SW480 (cell line): ENCODE measurements around the gene SNX11.
"Not testable (repeated sequence)": the region's sequence is repeated elsewhere in the genome, so short reads cannot be mapped to it uniquely, and the experiment has no call there.

ENCODE experiments used
- DNase-seq: peaks from one replicate; pipeline ENCODE4 v3.0.0-alpha.2; 2016; ENCODE audit warnings: low spot score

SNX11 gene, protein sequence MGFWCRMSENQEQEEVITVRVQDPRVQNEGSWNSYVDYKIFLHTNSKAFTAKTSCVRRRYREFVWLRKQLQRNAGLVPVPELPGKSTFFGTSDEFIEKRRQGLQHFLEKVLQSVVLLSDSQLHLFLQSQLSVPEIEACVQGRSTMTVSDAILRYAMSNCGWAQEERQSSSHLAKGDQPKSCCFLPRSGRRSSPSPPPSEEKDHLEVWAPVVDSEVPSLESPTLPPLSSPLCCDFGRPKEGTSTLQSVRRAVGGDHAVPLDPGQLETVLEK

DNA sequence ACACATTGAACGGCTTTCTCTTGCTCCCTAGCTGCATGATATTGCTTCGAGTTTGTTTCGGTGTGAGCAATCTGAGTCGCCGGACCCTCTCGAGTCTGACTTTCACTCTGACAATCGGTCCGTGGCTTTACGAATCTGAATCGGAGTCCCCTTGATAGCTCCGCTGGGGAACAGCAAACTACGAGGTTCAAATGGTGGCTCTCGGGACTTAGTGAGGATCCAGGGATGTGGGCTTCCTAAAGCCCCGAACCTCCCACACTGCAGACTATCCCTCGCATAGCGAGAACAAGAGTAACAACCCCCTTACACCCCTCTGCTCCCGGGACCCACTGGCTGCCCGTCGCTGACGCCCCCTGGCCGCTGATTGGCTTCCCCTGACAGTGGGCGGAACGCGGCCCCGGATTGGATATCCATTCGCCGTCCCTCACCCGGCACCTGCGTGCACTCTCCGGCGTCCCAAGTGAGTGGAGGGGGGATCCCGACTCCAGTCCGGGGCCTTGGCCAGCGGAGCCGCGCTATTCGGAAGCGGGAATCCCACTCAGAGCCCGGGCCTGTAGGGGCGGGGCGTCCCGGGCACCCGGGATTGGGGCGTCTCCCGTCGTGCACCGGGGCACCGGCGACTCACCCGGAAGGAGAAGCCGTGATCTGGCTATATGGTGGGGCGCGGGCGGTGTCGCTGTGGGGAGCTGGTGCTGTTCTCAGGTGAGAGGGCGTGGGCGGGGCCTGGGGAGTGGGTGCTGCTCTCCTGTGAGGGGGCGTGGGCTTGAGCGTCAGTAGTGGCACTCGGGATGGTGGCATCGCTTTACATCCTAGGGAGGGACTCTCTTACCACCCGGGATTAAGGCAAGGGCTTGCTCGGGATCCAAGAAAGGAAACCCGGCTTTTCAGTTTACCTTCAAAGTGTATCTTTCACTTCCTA is at the start of gene SNX11:
Gene SNX11, plus strand, starts transcription at position 630 of the 919 bp plus-strand sequence. CDS start 4,278 bp downstream, outside the sequence.
- DNase-seq, result peak; percentile 91

DNA sequence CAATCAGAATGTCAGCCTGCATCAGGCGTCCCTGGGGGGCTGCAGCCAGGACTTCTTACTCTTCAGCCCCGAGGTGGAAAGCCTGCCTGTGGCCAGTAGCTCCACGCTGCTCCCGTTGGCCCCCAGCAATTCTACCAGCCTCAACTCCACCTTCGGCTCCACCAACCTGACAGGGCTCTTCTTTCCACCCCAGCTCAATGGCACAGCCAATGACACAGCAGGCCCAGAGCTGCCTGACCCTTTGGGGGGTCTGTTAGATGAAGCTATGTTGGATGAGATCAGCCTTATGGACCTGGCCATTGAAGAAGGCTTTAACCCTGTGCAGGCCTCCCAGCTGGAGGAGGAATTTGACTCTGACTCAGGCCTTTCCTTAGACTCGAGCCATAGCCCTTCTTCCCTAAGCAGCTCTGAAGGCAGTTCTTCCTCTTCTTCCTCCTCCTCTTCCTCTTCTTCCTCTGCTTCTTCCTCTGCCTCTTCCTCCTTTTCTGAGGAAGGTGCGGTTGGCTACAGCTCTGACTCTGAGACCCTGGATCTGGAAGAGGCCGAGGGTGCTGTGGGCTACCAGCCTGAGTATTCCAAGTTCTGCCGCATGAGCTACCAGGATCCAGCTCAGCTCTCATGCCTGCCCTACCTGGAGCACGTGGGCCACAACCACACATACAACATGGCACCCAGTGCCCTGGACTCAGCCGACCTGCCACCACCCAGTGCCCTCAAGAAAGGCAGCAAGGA is 49.0 kb upstream of the SNX11 start:
- DNase-seq, result no peak

DNA sequence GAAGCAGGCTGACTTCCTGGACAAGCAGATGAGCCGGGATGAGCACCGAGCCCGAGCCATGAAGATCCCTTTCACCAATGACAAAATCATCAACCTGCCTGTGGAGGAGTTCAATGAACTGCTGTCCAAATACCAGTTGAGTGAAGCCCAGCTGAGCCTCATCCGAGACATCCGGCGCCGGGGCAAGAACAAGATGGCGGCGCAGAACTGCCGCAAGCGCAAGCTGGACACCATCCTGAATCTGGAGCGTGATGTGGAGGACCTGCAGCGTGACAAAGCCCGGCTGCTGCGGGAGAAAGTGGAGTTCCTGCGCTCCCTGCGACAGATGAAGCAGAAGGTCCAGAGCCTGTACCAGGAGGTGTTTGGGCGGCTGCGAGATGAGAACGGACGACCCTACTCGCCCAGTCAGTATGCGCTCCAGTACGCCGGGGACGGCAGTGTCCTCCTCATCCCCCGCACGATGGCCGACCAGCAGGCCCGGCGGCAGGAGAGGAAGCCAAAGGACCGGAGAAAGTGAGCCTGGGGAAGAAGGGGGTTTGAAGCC is 48.4 kb upstream of the SNX11 start:
- no peak for DNase-seq

DNA sequence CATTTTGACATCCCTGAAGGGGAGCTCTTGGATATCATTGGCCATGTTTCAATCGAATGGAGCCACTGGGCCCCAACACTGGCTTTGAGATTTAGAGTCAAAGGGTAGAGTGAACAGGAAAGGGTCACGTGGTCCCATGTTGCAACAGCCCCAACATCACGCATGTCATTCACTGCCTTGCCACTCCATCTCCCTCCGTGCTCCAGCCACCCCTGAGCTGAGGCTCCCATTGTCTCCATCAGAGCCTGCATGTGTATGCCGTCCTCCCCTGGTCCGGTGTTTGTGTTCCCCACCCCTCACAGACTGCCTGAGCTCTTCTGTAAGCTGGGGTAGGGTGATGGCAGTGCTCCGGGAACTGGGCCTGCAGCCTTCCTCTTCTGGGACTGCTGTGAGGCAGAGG is 47.3 kb upstream of the SNX11 start:
- no peak for DNase-seq

DNA sequence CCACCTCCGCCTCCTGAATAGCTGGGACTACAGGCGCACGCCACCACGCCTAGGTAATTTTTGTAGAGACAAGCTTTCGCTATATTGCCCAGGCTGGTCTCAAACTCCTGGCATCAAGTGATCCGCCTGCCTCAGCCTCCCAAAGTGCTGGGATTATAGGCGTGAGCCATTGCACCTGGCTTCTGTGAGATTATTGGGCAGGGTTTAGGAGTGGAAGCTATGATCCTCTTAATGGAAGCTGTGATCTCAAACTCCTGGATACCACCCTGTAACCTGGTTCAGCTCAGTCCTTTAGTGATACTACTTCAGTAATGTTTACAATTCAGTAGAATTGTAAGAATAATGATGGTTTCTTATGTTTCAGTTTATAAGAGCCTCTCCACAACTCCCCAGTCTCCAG is 45.3 kb upstream of the SNX11 start:
- no peak for DNase-seq

DNA sequence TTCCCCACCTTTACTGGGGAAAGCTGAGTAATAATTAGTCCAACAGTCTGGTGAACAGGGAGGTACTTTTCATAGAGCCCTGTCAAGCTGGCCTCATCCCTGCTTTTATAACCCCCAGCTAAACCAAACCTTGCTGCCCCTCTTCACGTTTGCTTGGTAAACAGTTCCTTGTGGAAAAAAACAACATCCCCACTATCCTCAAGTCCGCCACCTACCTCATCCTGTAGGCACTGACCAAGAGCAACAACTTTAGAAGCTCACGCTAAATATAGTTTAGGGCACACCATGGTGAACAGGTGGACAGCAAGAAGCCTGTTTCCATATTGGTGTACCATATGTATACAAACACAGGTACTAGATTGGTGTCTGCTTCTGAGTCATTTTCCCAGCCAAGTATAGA is 42.9 kb upstream of the SNX11 start:
- DNase-seq, result no peak

DNA sequence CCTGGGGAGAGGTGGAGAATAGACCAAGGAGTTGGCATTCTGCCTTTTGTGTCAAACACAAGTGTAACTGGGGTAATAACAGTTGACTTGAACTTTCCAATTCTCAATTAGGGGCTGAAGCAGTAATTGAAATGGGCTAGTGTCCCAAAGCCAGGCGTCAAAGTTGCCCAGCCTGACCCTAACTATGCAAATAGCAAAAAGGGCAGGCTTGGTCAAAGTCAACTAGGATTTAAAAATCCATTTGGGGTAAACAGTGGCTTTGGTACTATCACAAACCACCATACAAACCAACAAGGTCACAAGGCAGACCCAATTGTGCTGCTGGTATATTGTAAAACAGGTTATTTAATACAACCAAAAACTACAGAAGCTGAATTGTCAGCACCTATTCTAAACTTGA is 41.4 kb upstream of the SNX11 start:
- no peak for DNase-seq

DNA sequence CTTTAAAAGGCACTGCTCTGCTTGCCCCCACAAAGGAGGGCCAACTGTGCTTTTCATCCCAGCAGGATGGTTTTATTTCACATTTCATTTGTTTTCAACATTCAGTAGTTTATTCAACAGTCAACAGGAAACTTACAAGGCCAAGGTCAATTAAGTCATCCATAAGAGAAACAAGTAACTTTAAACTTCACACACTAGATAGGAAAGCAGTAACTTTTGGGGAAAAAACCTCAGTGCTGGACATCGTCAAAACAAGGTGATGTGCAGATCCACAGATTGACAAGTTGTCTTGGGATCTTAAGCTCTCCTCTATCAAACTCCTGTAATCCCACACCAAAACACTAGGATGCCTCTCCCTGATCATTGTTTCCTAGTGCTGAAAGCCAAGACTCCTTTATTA is 40.9 kb upstream of the SNX11 start:
- DNase-seq, result no peak

DNA sequence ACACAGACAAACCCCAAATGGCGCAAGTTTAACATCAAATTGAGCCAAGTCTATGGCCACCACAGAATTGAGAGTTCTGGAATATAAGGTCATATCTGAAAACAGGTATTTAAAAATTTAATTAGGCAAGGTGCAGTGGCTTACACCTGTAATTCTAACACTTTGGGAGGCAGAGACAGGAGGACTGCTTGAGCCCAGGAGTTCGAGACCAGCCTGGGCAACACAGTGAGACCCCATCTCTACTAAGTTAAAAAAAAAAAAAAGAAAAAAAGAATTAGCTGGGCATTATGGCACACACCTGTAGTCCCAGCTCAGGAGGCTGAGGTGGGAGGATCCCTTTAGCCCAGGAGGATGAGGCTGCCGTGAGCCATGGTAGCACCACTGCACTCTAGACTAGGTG is 40.3 kb upstream of the SNX11 start:
- DNase-seq, result no peak

DNA sequence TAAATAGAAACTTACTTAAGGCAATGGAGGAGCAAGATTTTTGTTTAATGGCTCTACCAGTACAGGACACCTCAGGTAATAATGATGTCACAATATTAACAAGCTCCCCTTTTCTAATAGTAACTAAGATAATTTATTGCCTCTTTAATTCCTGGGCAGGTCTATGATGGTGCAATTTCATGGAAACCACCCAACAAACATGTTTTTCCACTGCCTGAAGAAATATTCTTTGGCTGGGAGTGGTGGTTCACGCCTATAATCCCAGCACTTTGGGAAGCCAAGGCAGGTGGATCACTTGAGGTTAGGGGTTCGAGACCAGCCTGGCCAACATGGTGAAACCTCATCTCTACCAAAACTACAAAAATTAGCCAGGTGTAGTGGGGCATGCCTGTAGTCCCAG is 39.8 kb upstream of the SNX11 start:
- not testable (repeated sequence) for DNase-seq

DNA sequence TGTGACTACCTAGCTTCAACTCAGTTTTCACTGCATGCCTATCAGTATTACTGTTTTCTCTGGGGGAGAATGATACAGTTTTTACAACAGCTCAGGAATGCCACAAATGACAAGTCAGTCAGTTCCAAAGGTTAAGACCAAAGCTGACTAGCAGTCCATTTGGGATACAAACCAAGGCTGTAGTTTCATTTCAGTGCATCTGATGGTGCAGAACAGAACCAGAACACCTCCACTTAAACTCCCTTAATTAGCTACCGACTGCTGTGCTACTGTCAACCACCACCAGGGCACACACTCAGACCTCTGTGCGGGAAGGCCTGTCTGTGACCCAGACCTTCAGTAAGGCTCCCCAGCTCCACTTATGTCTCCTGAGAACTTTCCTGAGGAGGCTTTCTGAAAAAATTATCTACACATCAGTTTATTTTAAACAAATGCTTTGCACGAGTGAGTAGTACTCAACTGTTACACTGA is 39.0 kb upstream of the SNX11 start:
- peak; percentile 36 for DNase-seq

DNA sequence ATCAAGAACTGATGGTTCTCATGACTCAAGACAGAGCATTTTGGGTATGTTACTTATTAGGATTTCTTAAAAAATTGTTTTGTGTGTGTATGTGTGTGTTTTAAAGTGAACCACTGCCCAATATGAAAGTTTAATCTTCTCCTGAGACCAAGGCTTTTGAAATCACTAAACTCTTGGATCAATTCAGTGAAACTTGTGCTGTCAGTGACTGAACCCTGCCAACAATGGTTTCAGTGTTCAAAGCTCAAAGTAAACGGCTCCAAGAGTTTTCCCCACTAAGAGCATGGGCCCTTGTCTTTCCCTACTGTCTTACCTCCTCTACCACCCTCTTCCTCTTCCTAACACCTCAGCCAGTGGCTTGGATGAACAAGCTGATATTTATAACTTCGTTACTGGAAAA is 37.4 kb upstream of the SNX11 start:
- DNase-seq, result no peak

DNA sequence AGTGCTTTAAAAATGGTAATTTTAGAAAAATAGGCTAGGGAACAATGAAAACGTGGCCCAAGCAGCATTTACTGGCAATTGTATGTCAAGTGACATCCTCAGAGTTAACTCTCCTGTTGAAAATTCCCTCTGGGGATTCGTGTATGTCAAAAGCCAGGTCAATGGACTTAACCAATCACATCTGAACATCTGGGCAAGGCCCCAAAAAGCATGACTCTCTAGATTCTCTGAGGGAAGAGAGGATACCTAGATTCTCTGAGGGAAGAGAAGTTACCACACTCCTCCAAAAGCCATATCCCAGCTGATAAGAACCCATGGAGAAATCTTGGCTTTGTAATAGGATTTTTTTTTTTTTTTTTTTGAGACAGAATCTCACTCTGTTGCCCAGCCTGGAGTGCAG is 35.9 kb upstream of the SNX11 start:
- no peak for DNase-seq

DNA sequence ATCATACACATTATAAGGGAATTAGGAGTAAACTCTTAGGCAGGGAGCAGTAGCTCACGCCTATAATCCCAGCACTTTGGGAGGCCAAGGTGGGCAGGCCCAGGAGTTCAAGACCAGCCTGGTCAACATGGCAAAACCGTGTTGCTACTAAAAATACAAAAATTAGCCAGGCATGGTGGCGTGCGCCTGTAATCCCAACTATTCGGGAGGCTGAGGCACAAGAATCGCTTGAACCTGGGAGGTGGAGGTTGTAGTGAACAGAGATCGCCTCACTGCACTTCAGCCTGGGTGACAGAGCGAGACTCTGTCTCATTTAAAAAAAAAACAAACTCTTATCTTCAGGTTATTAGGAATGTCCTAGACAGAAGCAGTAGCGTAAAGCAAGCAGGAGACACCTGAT is 34.8 kb upstream of the SNX11 start:
- DNase-seq, result not testable (repeated sequence)

DNA sequence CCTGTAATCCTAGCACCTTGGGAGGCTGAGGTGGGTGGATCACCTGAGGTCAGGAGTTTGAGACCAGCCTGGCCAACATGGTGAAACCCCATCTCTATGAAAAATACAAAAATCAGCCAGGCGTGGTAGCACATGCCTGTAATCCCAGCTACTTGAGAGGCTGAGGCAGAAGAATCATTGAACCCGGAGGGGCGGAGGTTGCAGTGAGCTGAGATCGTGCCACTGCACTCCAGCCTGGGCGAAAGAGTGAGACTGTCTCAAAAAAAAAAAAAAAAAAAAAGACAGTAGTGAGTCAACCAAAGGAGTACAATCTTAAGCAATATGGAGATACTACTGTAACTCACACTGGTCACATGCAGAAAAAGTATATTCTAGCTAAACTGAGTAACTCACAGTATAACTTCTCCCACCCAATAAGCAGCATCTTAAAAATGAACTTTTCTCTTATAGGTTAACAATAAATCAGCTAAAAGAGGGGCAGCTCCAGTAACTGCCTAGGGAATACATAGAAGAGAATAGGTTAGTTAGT is 33.9 kb upstream of the SNX11 start:
- DNase-seq, result not testable (repeated sequence)

DNA sequence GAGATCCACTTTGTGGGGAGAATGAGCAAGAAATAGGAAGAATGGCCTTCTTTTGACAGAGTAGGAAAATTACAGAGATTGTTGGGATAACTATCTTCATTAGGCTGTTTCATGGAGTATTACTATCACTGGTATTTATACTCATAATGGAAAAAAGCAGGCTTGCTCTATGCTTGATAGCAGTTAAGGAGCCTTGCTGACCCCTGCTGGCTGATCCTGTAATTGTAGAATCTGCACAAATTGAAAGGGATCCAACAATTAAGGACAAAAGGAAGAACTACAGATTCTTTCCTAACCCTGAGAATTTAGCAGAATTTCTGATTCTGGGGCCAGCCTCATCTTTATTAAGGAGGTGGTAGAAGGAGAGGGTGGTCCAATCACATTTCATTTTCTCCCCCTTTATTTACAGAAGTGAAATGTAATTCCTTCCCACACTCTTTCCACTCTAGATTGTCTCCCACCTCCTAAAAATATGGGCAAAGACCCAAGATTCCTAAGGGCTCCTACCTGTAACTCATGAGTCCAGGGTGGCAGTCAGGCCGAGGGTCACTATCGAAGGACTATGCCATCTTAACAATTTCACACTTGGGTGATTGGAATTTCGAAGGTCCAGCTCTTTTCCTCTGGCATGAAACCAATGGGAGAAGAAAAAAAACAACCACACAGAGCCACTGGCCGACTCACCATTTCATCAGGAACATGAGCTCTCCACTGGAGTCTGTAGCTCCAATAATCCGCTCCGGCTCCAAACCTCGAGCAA is 33.1 kb upstream of the SNX11 start:
- peak; percentile 64 for DNase-seq

DNA sequence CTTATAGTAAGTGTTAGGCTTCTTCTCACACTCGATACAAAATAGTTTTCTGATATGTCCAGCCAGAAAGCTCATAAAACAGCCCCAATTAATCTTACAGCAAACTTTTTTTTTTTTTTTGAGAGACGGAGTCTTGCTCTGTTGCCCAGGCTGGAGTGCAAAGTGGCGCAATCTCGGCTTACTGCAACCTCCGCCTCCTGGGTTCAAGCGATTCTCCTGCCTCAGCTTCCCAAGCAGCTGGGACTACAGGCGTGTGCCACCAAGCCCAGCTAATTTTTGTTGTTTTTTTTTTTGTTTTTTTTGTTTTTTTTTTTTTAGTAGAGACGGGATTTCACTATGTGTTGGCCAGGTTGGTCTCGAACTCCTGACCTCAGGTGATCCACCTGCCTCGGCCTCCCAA is 30.4 kb upstream of the SNX11 start:
- not testable (repeated sequence) for DNase-seq

DNA sequence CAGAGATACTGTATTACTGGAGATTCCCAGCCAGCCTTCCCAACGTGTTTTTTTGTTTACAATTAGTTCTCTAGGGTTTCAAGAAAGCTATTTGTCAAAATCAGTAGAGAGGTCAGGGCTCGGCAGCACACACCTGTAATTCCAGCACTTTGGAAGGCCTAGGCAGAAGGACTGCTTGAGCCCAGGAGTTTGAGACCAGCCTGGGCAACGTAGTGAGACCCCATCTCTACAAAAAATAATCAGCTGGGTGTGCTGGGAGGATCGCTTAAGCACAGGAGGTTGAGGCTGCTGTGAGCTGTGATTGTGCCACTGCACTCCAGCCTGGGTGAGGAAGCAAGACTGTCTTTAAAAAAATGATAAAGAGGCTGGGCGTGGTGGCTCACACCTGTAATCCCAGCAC is 25.7 kb upstream of the SNX11 start:
- no peak for DNase-seq

DNA sequence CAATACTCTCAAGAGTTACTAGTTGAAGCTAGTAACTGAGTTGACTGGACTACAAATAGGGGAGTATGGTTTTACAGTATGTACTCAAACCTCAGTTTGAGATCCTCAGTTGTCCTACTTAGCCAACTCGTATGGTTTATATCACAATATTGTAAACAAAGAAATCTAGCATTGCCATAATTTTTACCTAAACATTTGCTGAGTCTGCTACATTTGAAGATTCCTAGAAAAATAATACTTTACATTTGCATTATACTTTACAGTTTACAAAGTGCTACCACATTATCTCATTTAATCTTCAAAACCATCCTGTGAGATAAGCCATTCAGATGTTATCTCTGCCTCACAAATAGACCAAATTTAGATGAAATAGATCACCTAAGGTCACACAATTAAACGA is 22.6 kb upstream of the SNX11 start:
- no peak for DNase-seq

DNA sequence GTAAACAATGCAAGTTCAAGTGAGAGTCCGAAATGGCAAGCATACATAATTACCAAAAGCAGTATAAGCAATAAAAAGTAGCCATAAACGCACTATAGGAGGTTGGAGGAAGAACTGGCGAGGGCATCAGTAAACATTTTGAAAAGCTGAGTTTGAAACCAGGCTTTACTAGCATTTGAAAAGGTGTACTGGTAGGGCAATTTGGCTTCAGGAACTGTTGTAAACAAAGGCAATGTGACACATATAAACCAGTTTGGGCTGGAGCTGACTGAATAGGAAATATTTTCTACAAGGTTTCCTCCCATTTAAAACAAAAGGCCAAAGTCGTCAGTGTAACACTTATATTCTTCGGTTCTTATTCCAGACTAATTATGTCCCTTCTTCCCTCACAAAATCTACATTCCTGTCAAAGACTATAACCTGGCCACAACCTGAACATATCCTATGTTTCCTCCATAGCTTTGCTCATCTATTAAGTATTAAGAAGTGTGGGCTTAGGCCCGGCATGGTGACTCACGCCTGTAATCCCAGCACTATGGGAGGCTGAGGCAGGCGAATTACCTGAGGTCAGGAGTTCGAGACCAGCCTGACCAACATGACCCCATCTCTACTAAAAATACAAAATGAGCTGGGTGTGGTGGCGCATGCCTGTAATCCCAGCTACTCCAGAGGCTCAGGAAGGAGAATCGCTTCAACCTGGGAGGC is 14.1 kb upstream of the SNX11 start:
- no peak for DNase-seq

DNA sequence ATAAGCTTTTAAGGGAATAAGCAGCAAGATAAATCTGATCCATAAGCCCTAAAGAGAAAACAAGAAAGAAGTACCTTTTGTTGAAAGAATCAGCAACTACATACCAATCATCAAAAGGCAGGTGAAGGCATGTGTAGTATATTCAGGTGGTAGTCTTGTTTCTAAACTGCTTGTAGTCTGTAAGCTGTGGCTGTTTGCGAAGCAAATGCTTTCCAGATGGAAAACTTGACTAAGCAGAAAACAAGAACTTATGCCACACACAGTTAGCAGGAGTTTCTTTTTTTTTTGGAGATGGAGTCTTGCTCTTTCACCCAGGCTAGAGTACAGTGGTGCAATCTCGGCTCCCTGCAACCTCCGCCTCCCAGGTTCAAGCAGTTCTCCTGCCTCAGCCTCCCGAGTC is 12.0 kb upstream of the SNX11 start:
- no peak for DNase-seq
